DOHH2 (cell line): ENCODE data around the gene SLX4.

ENCODE experiments used
- H3F3A ChIP-seq: fragments of 200-600 bp; sonication (generic), shearing (Covaris generic); 2 replicates; pipeline ENCODE4 v1.6.0; 2016; ENCODE audit warnings: antibody characterized with exemption, mild to moderate bottlenecking; ENCODE audit not compliant: control insufficient read depth, insufficient read depth
- H3K27ac ChIP-seq: fragments of 200-600 bp; sonication (generic); 2 replicates; pipeline ENCODE4 v1.5.1; 2014; ENCODE audit warnings: low read depth, mild to moderate bottlenecking, low read length, moderate library complexity
- H3K27me3 ChIP-seq: fragments of 200-600 bp; sonication (generic); 2 replicates; pipeline ENCODE4 v1.6.1; 2014; ENCODE audit warnings: mild to moderate bottlenecking, low read length, mixed read lengths; ENCODE audit not compliant: control insufficient read depth
- H3K36me3 ChIP-seq: fragments of 200-600 bp; sonication (generic); 2 replicates; pipeline ENCODE4 v1.6.1; 2014; ENCODE audit warnings: mild to moderate bottlenecking, low read length, moderate library complexity, mixed read lengths; ENCODE audit not compliant: control insufficient read depth
- H3K4me1 ChIP-seq: fragments of 200-600 bp; sonication (generic); 2 replicates; pipeline ENCODE4 v1.6.1; 2014; ENCODE audit warnings: mild to moderate bottlenecking, low read length, mixed read lengths; ENCODE audit not compliant: control insufficient read depth
- H3K4me2 ChIP-seq: fragments of 200-600 bp; sonication (generic); 2 replicates; pipeline ENCODE4 v1.6.0; 2014; ENCODE audit warnings: mild to moderate bottlenecking, low read length, moderate library complexity
- H3K4me3 ChIP-seq: fragments of 200-600 bp; sonication (generic); 2 replicates; pipeline ENCODE4 v1.5.1; 2014; ENCODE audit warnings: mild to moderate bottlenecking, low read length, mixed read lengths
- H3K79me2 ChIP-seq: fragments of 200-600 bp; sonication (generic); 2 replicates; pipeline ENCODE4 v1.6.1; 2014; ENCODE audit warnings: mild to moderate bottlenecking, low read length, mixed read lengths; ENCODE audit not compliant: control insufficient read depth
- H3K9me2 ChIP-seq: fragments of 200-600 bp; sonication (generic); replicated peaks from 2 replicates; pipeline ENCODE4 v1.6.1; 2014; ENCODE audit warnings: mild to moderate bottlenecking, low read length, mixed read lengths; ENCODE audit not compliant: control insufficient read depth
- H3K9me3 ChIP-seq: fragments of 200-600 bp; sonication (generic); 2 replicates; pipeline ENCODE4 v1.6.1; 2014; ENCODE audit warnings: antibody characterized with exemption, low read length, mixed read lengths; ENCODE audit not compliant: control insufficient read depth, insufficient read depth
- H4K20me1 ChIP-seq: fragments of 200-600 bp; sonication (generic); 2 replicates; pipeline ENCODE4 v1.6.0; 2014; ENCODE audit warnings: low read depth, mild to moderate bottlenecking, antibody characterized with exemption, low read length, moderate library complexity; ENCODE audit not compliant: control insufficient read depth, insufficient read depth
- CTCF ChIP-seq: fragments of 200-600 bp; sonication (generic); IDR thresholded peaks from one replicate; pipeline ENCODE4 v1.5.1; 2014; ENCODE audit warnings: antibody characterized with exemption, mild to moderate bottlenecking, low read depth, low read length; ENCODE audit not compliant: poor library complexity, severe bottlenecking
- EZH2phosphoT487 ChIP-seq: fragments of 200-600 bp; sonication (generic); IDR thresholded peaks from 2 replicates; pipeline ENCODE4 v1.6.1; 2017; ENCODE audit warnings: borderline replicate concordance, mild to moderate bottlenecking, antibody characterized with exemption, low read length, moderate library complexity, mixed read lengths

SLX4 gene

GRCh38 chr16:3640632-3641501 lies 29.5 kb upstream of the SLX4 start:
- Histone ChIP-seq H3K4me3 (no peak overlapping the region), H3K4me2 (no peak overlapping the region), H3K9me3 (no peaks in the 10 kb centered on the region), H3K4me1 (peaks cover 35% of the 10 kb centered on the region), H4K20me1 (no peaks in the 10 kb centered on the region), H3K36me3 (peaks cover 56% of the 10 kb centered on the region), H3K27ac (no peak overlapping the region), H3K9me2 (no peaks in the 10 kb centered on the region), H3K79me2 (peaks cover 53% of the 10 kb centered on the region), H3F3A (0 out of 2 replicates have a peak, but pooled peaks cover 3% of the 10 kb centered on the region), H3K27me3 (no peaks in the 10 kb centered on the region)
- TF ChIP-seq CTCF (no peak), EZH2phosphoT487 (no peak)

GRCh38 chr16:3640207-3640606 lies 28.8 kb upstream of the SLX4 start:
- H3K36me3 ChIP-seq: peaks cover 51% of the 10 kb centered on the region
- H3K79me2 ChIP-seq: peaks cover 59% of the 10 kb centered on the region
- H3K27me3 ChIP-seq: no peaks in the 10 kb centered on the region
- no peaks in the 10 kb centered on the region for H3K9me2 ChIP-seq
- peaks cover 7% of the 10 kb centered on the region; the same call in 1 of the 2 replicates for H3F3A ChIP-seq
- peaks cover 40% of the 10 kb centered on the region for H3K4me1 ChIP-seq
- H3K9me3 ChIP-seq: no peaks in the 10 kb centered on the region
- H4K20me1 ChIP-seq: no peaks in the 10 kb centered on the region
- no peak overlapping the region for H3K27ac ChIP-seq
- TF ChIP-seq EZH2phosphoT487 (no peak), CTCF (no peak)
- no peak overlapping the region for H3K4me3 ChIP-seq
- H3K4me2 ChIP-seq: no peak overlapping the region

DNA sequence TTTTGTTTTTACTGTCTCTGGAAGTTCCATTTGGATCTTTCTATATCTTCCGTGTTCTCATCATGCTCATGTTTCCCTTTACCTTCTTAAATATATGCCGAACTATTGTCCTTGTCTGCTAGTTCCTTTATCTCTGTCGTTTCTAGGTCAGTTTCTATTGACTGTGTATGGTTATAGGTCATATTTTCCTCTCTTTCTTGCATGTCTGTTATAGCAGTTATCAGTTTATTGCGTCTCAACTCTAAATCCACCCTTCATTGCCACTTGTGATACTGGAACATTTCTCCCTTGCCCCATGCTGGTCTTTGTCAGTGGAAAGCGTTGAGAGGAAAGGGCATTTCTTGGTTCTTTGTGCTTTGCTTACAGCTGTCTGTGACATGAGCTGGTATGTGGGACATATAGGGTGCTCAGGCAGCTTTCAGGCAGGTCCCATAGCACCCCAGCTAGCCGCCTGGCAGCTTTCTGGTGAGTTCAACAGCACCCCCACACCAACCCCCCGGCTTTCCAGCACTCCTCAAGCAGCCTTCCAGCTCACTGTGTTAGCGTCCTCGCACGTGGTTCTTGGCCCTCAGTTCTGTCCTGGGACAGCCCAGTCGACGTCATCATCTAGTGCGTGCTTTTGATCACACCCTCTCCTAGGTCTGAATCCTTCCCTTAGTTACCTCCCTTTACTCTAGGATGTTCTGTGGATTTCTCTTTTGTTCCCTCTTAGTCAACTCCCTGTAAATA lies 27.7 kb upstream of the SLX4 start:
- Histone ChIP-seq H3K36me3 (peaks cover 48% of the 10 kb centered on the region), H3K4me1 (peaks cover 47% of the 10 kb centered on the region), H3K4me3 (no peak overlapping the region), H3F3A (peaks cover 7% of the 10 kb centered on the region; the same call in 1 of the 2 replicates), H3K9me3 (no peaks in the 10 kb centered on the region), H3K27ac (no peak overlapping the region), H3K79me2 (peaks cover 70% of the 10 kb centered on the region), H4K20me1 (no peaks in the 10 kb centered on the region), H3K4me2 (no peak overlapping the region), H3K9me2 (no peaks in the 10 kb centered on the region), H3K27me3 (no peaks in the 10 kb centered on the region)
- TF ChIP-seq CTCF (no peak), EZH2phosphoT487 (no peak)
